ENCODE results near the gene DNAH9. TPM values are rescaled to one million over a fixed set of nuclear protein-coding genes. Genes with fewer than 3 reads are reported as not detected.
"Not testable (repeated sequence)": the region's sequence is repeated elsewhere in the genome, so short reads cannot be mapped to it uniquely, and the experiment has no call there.

The DNAH9 gene
- total RNA-seq, 1 donor, result under 0.01 TPM

DNA sequence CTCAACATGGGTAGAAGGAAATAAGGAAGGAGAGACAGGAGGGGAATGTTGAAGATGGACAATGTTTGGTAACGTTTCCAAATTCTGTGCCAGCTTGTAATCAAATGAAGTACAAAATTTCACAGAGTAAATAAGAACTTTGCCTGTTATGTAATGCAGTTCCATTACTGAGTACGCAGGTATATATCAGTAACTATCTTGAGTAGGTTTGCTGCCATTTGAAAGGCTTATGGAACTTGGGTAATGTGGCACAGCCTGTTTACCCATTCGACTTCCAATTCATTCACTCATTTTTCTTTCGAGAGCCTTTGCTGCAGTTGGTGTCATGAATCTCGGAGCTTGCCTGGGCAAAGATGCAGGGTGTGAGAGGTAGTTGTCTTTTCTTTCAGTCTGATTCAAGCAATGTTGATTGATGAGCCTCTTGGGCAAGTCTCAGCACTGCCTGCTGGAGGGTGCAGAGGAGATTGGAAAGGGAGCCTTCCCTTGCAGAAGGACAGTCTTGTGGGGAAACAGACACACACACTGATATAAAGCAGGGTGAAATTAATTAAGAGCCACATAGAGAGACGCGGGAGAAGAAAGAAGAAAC is 345.6 kb downstream of the DNAH9 start:
- no peaks in the 10 kb centered on the region for H3K27me3 ChIP-seq (ENCODE audit: insufficient read depth, low read length)
- no peaks in the 10 kb centered on the region for H3K9me3 ChIP-seq (ENCODE audit: low read depth, low read length)
- no peaks in the 10 kb centered on the region for H3K4me1 ChIP-seq (ENCODE audit: insufficient read depth, low read length)
- H3K4me3 ChIP-seq (ENCODE audit: low read length), result no peak overlapping the region

DNA sequence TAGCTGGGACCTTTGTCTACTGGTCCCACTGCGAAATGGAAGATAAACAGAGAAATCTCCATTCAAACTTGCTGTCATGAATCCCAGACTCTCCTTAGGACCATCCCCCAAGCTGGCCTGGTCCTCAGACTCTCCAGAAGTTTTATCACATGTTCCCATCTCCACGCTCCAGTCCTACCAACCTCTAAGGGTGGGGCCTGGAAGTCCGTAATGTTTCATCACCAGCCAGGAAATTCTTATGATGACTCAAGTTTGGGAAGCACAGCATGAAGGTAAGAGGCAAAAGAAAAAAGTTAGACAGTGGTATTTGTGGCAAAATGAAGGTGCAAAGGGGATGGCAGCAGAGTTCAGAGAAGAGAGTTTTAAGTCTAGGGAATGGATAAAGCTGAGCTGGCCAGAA is 346.3 kb downstream of the DNAH9 start:
- no peaks in the 10 kb centered on the region for H3K9me3 ChIP-seq (ENCODE audit: low read depth, low read length)
- no peak overlapping the region for H3K4me3 ChIP-seq (ENCODE audit: low read length)
- H3K4me1 ChIP-seq (ENCODE audit: insufficient read depth, low read length), result no peaks in the 10 kb centered on the region
- H3K27me3 ChIP-seq (ENCODE audit: insufficient read depth, low read length), result no peaks in the 10 kb centered on the region

DNA sequence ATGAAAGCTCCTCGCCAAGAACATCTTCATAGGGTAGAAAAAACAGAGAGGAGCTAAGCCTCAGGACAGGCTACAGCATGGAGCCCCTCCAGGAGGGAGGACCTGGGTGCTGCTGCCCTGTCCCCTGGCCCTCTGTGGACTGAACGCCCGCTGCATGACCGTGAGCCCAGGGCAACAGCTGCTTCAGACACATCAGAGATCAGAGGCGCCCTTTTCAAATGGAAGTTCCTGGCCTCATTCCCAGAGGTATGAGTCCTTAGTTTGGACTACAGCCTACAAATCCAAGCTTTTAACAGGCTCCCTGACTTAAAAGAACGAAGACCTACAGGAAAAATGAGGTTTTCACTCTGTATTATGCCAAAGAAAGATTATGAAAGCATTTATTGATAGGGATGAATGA is 350.5 kb downstream of the DNAH9 start:
- no peaks in the 10 kb centered on the region for H3K4me1 ChIP-seq (ENCODE audit: insufficient read depth, low read length)
- H3K9me3 ChIP-seq (ENCODE audit: low read depth, low read length), result peaks cover under 1% of the 10 kb centered on the region
- H3K4me3 ChIP-seq (ENCODE audit: low read length), result no peak overlapping the region
- no peaks in the 10 kb centered on the region for H3K27me3 ChIP-seq (ENCODE audit: insufficient read depth, low read length)

DNA sequence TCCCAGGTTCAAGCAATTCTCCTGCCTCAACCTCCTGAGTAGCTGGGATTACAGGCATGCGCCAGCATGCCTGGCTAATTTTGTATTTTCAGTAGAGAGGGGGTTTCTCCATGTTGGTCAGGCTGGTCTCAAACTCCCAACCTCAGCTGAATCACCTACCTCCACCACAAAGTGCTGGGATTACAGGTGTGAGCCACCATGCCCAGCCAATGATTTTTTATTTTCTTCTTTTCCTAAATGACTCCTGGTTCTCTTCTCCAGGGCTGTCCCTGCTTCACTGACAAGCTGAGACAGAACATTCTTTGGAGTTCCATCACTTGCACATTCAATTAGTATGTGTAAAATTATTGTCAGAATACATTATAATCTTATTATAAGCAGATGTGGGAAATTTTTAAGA is 351.3 kb downstream of the DNAH9 start:
- not testable (repeated sequence) for H3K27me3 ChIP-seq (ENCODE audit: insufficient read depth, low read length); H3K4me1 ChIP-seq (ENCODE audit: insufficient read depth, low read length)

GRCh38 chr17:11950771-11951519 is 352.7 kb downstream of the DNAH9 start:
- Histone ChIP-seq H3K4me1 (ENCODE audit: insufficient read depth, low read length) (no peaks in the 10 kb centered on the region), H3K27me3 (ENCODE audit: insufficient read depth, low read length) (no peaks in the 10 kb centered on the region), H3K4me3 (ENCODE audit: low read length) (no peak overlapping the region), H3K9me3 (ENCODE audit: low read depth, low read length) (peaks cover 10% of the 10 kb centered on the region)

More for the DNA sequence above, 351.3 kb downstream of the DNAH9 start:
- H3K4me3 ChIP-seq (ENCODE audit: low read length); H3K9me3 ChIP-seq (ENCODE audit: low read depth, low read length): not testable (repeated sequence)

- no peaks in the 10 kb centered on the region for H3K4me1 ChIP-seq (ENCODE audit: insufficient read depth, low read length)
- H3K27me3 ChIP-seq (ENCODE audit: insufficient read depth, low read length), result no peaks in the 10 kb centered on the region
- H3K9me3 ChIP-seq (ENCODE audit: low read depth, low read length), result peaks cover 12% of the 10 kb centered on the region
- H3K4me3 ChIP-seq (ENCODE audit: low read length), result no peak overlapping the region
Observed at GRCh38 chr17:11952610-11953009, 354.3 kb downstream of the DNAH9 start.

DNA sequence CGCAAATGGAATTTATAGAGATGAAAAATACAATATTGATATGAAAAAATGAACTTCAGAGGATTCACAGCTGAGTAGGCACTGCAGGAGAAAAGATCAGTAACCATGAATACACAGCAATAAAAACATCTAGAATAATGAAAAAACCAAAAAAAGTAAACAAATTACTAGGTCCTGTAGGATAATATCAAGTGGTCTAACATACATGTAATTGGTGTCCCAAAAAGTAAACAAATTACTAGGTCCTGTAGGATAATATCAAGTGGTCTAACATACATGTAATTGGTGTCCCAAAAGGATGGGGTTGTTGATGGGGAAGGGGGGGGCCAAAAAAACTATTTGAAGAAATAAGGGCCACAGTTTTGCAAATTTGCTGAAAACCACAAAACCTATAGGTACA is 355.7 kb downstream of the DNAH9 start:
- Histone ChIP-seq H3K4me3 (ENCODE audit: low read length) (no peak overlapping the region), H3K27me3 (ENCODE audit: insufficient read depth, low read length) (no peaks in the 10 kb centered on the region), H3K9me3 (ENCODE audit: low read depth, low read length) (peaks cover 12% of the 10 kb centered on the region), H3K4me1 (ENCODE audit: insufficient read depth, low read length) (no peaks in the 10 kb centered on the region)

GRCh38 chr17:11954936-11955335 is 356.7 kb downstream of the DNAH9 start:
- Histone ChIP-seq H3K4me1 (ENCODE audit: insufficient read depth, low read length) (no peaks in the 10 kb centered on the region), H3K9me3 (ENCODE audit: low read depth, low read length) (peaks cover 12% of the 10 kb centered on the region), H3K27me3 (ENCODE audit: insufficient read depth, low read length) (no peaks in the 10 kb centered on the region), H3K4me3 (ENCODE audit: low read length) (no peak overlapping the region)

DNA sequence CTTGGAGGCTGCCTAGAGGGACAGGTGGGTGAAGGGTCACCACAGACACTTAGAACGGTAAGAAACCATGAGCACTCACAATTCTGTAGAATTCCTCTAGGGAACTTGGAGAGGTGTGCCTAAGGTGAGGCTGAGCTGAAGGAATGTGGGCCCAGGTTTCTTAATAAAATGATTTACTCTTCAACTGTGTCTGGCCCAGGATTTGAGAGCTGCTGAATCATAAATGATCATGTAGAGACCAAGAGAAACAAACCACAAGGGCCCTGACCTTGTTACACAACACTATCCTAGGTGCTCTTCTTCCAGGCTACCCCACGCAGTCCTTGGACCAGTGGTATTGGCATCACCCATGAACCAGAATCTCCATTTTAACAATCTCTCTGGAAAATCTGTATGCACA is 371.3 kb downstream of the DNAH9 start:
- Histone ChIP-seq H3K9me3 (ENCODE audit: low read depth, low read length) (peaks cover 29% of the 10 kb centered on the region), H3K4me1 (ENCODE audit: insufficient read depth, low read length) (no peaks in the 10 kb centered on the region), H3K27me3 (ENCODE audit: insufficient read depth, low read length) (no peaks in the 10 kb centered on the region), H3K4me3 (ENCODE audit: low read length) (no peak overlapping the region)

GRCh38 chr17:11972741-11973140 is 374.5 kb downstream of the DNAH9 start:
- not testable (repeated sequence) for H3K4me1 ChIP-seq (ENCODE audit: insufficient read depth, low read length); H3K27me3 ChIP-seq (ENCODE audit: insufficient read depth, low read length); H3K9me3 ChIP-seq (ENCODE audit: low read depth, low read length); H3K4me3 ChIP-seq (ENCODE audit: low read length)

DNA sequence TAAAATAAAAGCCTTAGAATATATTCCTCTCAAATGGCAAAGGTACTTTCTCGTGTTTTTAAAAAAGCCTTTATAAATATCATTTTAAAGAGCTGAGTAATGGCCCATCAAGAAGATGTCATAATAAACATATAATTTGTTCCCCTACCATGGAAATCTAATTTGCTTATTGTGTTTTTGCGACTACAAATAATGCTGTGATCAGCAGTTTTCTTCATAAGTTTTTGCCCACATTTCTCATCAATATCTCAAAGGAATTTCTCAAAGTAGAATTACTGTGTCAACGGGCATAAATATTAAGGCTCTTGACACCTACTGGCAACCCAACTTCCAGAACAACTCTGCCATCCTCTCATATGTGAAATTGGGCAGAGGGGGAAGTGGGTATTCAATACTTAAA is 381.5 kb downstream of the DNAH9 start:
- Histone ChIP-seq H3K4me1 (ENCODE audit: insufficient read depth, low read length) (no peaks in the 10 kb centered on the region), H3K4me3 (ENCODE audit: low read length) (no peak overlapping the region), H3K9me3 (ENCODE audit: low read depth, low read length) (no peaks in the 10 kb centered on the region), H3K27me3 (ENCODE audit: insufficient read depth, low read length) (no peaks in the 10 kb centered on the region)

DNA sequence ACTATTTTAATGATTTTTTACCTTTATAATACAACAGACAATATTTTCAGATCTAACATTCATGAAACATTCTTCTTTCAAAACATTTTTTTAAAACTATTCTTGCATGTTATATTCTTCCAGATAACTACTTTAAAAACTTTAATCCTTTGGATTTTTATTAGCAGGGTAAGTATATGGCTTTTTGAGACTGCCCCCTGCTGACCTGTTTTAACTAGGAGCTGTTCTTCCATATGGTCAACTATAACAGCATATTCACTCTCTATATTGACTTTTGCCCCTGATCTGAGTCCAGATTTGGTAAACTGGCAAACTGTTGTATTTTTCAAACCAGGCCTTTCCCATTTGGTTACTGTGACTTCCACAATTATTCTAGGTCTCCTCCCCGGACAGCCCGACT is 382.5 kb downstream of the DNAH9 start:
- Histone ChIP-seq H3K27me3 (ENCODE audit: insufficient read depth, low read length) (no peaks in the 10 kb centered on the region), H3K9me3 (ENCODE audit: low read depth, low read length) (no peaks in the 10 kb centered on the region), H3K4me1 (ENCODE audit: insufficient read depth, low read length) (no peaks in the 10 kb centered on the region), H3K4me3 (ENCODE audit: low read length) (no peak overlapping the region)

DNA sequence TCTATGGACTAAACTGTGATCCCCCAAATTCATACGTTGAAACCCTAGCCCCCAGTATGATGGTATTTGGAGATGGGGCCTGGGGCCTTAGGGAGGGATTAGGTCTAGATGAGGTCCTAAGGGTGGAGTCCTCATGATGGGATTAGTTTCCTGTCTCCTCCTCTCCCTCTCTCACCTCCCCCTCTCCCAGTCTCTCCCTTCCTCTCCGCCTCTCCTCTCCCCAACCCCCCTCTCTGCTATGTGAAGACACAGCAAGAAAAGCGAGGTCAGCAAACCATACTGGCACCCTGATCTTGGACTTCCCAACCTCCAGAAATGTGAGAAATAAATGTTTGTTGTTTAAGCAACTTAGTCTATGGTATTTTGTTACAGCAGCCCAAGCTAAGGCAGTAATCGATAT is 383.6 kb downstream of the DNAH9 start:
- H3K4me3 ChIP-seq (ENCODE audit: low read length), result no peak overlapping the region
- H3K27me3 ChIP-seq (ENCODE audit: insufficient read depth, low read length), result no peaks in the 10 kb centered on the region
- no peaks in the 10 kb centered on the region for H3K4me1 ChIP-seq (ENCODE audit: insufficient read depth, low read length)
- no peaks in the 10 kb centered on the region for H3K9me3 ChIP-seq (ENCODE audit: low read depth, low read length)

DNA sequence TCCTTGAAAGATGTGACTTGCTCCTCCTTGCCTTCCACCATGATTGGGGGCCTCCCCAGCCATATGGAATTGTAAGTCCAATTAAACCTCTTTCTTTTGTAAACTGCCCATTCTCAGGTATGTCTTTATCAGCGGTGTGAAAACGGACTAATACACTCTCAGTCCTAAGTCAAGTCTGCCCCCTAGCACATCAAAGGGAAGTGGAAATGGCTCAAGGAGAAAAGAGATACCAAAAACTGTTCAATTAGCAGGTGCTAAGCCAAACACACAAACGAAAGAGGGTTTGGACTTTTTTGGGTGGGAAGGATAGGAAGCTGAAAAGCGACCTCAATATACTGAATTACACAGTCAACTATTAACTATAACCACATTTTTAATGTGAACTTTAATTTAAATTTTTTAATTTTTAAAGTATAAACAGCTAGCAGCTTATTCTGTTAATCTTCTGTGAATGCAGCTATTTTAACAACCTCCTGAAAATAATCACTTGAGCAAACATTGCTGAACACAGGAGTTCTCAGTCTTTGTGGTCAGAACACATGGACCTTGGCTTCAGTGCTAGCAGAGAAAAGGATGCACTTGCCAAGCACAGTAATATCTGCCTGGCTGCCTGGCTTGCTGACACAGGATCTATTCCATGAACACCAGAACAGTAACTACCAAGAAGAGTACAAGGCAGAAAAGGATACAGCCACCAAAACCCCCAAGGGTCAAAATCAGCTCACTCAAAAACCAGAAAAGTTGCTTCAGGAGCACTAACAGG is 388.1 kb downstream of the DNAH9 start:
- no peaks in the 10 kb centered on the region for H3K4me1 ChIP-seq (ENCODE audit: insufficient read depth, low read length)
- no peaks in the 10 kb centered on the region for H3K9me3 ChIP-seq (ENCODE audit: low read depth, low read length)
- no peaks in the 10 kb centered on the region for H3K27me3 ChIP-seq (ENCODE audit: insufficient read depth, low read length)
- H3K4me3 ChIP-seq (ENCODE audit: low read length), result no peak overlapping the region

DNA sequence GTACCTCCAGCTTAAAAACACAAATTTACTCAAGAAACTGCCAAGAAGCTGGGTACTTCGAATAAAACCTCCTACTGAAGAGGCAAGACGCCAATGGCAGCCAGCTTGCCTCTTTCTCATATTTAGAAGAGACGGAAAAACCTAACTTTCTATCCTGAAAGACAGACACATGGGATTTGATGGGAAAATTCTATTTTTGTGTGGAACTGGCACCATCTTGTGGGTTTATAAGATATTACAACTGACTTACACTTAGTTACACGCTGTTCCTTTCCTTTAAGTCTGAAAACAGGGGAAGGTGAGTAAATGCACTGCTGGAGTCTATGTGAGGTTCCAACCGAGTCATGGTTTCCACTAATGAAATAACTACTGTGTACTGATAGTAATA is 388.7 kb downstream of the DNAH9 start:
- H3K4me1 ChIP-seq (ENCODE audit: insufficient read depth, low read length), result no peaks in the 10 kb centered on the region
- H3K4me3 ChIP-seq (ENCODE audit: low read length), result no peak overlapping the region
- H3K9me3 ChIP-seq (ENCODE audit: low read depth, low read length), result no peaks in the 10 kb centered on the region
- H3K27me3 ChIP-seq (ENCODE audit: insufficient read depth, low read length), result no peaks in the 10 kb centered on the region
